Keratinocyte (primary cell): Measurements from ENCODE around the gene ZNF541. TPM values are rescaled to one million over a fixed set of nuclear protein-coding genes. Genes with fewer than 3 reads are reported as not detected.

Source experiments
- DNase-seq: peaks from one replicate; pipeline ENCODE4 v3.0.0-alpha.2; 2011; ENCODE audit warnings: low read depth, missing footprints, low spot score
- FAIRE-seq: peaks from 2 replicates; lab custom pipeline; 2011; peaks lifted over from hg19 to GRCh38; lab: Jason Lieb, UNC
- H2AFZ ChIP-seq: 2 replicates; pipeline ENCODE4 v1.6.0; 2012; ENCODE audit warnings: low read length, control low read depth, inconsistent platforms; ENCODE audit not compliant: control insufficient read depth
- H3K27ac ChIP-seq: 2 replicates; pipeline ENCODE4 v1.5.1; 2011; ENCODE audit warnings: low read length; ENCODE audit not compliant: control insufficient read depth, insufficient read depth
- H3K27me3 ChIP-seq: 3 replicates; pipeline ENCODE4 v1.6.0; 2011; ENCODE audit warnings: low read length; ENCODE audit not compliant: control insufficient read depth, insufficient read depth; ENCODE audit errors: extremely low read depth
- H3K36me3 ChIP-seq, 2 experiments: 2 replicates in 1 of 2; 3 replicates in 1 of 2; pipeline ENCODE4 v1.5.1; 2011; ENCODE audit warnings: low read length in 2 of 2, mild to moderate bottlenecking in 1 of 2; ENCODE audit not compliant: control insufficient read depth in 2 of 2, insufficient read depth in 2 of 2; ENCODE audit errors: extremely low read depth in 1 of 2
- H3K4me1 ChIP-seq: 3 replicates; pipeline ENCODE4 v1.5.1; 2011; ENCODE audit warnings: low read length; ENCODE audit not compliant: control insufficient read depth, insufficient read depth; ENCODE audit errors: extremely low read depth
- H3K4me2 ChIP-seq: 3 replicates; pipeline ENCODE4 v1.6.0; 2011; ENCODE audit warnings: low read depth, low read length; ENCODE audit not compliant: control insufficient read depth, insufficient read depth; ENCODE audit errors: extremely low read depth
- H3K4me3 ChIP-seq, 3 experiments: fragments of 200-600 bp in 1 of 3; sonication (generic) in 1 of 3; 2 replicates in 2 of 3; 3 replicates in 1 of 3; pipeline ENCODE4 v1.5.1; 2011 to 2016; ENCODE audit warnings: low read length in 3 of 3, mild to moderate bottlenecking in 3 of 3, control low read depth in 2 of 3, inconsistent platforms in 1 of 3, low read depth in 1 of 3, mixed read lengths in 1 of 3, mixed run types in 1 of 3, moderate library complexity in 1 of 3; ENCODE audit not compliant: control insufficient read depth in 2 of 3, insufficient read depth in 2 of 3; ENCODE audit errors: extremely low read depth in 1 of 3
- H3K79me2 ChIP-seq: 2 replicates; pipeline ENCODE4 v1.6.0; 2012; ENCODE audit warnings: low read length; ENCODE audit not compliant: control insufficient read depth, insufficient read depth
- H3K9ac ChIP-seq: 3 replicates; pipeline ENCODE4 v1.6.0; 2011; ENCODE audit warnings: low read length; ENCODE audit not compliant: control insufficient read depth, insufficient read depth; ENCODE audit errors: extremely low read depth
- H3K9me1 ChIP-seq: 3 replicates; pipeline ENCODE4 v1.6.0; 2011; ENCODE audit warnings: low read length; ENCODE audit not compliant: control insufficient read depth, insufficient read depth; ENCODE audit errors: extremely low read depth
- H3K9me3 ChIP-seq: 2 replicates; pipeline ENCODE4 v1.5.1; 2012; ENCODE audit warnings: low read depth, low read length; ENCODE audit not compliant: control insufficient read depth
- H4K20me1 ChIP-seq: 3 replicates; pipeline ENCODE4 v1.6.0; 2011; ENCODE audit warnings: low read length; ENCODE audit not compliant: control insufficient read depth, insufficient read depth; ENCODE audit errors: extremely low read depth
- EZH2 ChIP-seq: IDR thresholded peaks from one replicate; pipeline ENCODE4 v1.6.1; 2012; ENCODE audit warnings: inconsistent platforms, mild to moderate bottlenecking, low read length, moderate library complexity
- dilution Hi-C: fragments of 300-500 bp; cut with MboI; formaldehyde crosslinking; loops from one replicate; pipeline ENCODE4 v1.7.0; 2020; ENCODE audit warnings: low sequenced_read_pairs; ENCODE audit not compliant: extremely low pct_ligation_motif_present
- polyA plus RNA-seq, 5 experiments: library from polyadenylated mRNA; depleted of rRNA in 3 of 5; stranded (reverse) in 3 of 5; stranded (forward) in 1 of 5; unstranded in 1 of 5; fragments of >200 nt; gene quantifications; 1 replicate in 1 of 5; 2 replicates in 3 of 5; 3 replicates in 1 of 5; pipeline versions ENCODE4 v1.2.1 to v1.2.3, GENCODE V29; 2011 to 2012; ENCODE audit warnings: missing spikeins in 2 of 5, low read depth in 1 of 5, low replicate concordance in 1 of 5
- TF ChIP-seq, protein P1 (sequence below), 3 experiments: IDR thresholded peaks in 1 of 3; conservative IDR thresholded peaks in 1 of 3; optimal IDR thresholded peaks in 1 of 3; 2 replicates in 2 of 3; 3 replicates in 1 of 3; pipeline versions ENCODE3 to v1.5.1; 2011; ENCODE audit warnings: low read length in 3 of 3, mild to moderate bottlenecking in 3 of 3, moderate library complexity in 2 of 3, control low read depth in 1 of 3, inconsistent platforms in 1 of 3; ENCODE audit not compliant: insufficient read depth in 2 of 3; ENCODE audit errors: extremely low read depth in 1 of 3

Gene ZNF541
- polyA plus RNA-seq, 1 donor (not counting 4 experiments of a cell fraction or from before 2014, with no cell fraction given) = not detected

DNA sequence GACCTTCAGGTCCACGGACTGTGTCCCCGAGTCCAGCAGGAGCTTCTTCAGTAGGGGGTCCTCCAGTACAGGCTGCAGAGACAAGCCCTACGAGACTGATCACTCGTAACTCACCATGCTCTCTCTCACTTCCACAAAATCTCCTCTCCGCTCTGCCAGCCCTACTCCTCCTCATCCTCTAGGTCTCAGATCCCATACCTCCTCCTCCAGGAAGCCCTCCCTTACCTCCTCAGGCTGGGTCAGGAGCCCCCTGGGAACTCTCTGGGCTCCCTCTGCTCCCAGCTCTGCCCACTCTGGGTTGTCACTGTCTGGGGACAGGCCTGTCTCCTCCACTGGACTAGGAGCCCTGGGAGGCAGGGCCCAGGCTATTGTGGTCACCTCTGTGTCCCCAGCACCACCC lies 34.1 kb downstream of the ZNF541 start:
- H3K4me3 ChIP-seq = no peak overlapping the region
- H2AFZ ChIP-seq = no peak overlapping the region
- H3K79me2 ChIP-seq = no peaks in the 10 kb centered on the region
- H3K36me3 ChIP-seq = no peaks in the 10 kb centered on the region
- no peak overlapping the region for H3K9ac ChIP-seq
- H3K4me1 ChIP-seq = no peaks in the 10 kb centered on the region
- no peak overlapping the region for H3K27ac ChIP-seq
- H3K4me2 ChIP-seq = no peak overlapping the region
- no peak for TF ChIP-seq EZH2
- TF ChIP-seq, protein P1, sequence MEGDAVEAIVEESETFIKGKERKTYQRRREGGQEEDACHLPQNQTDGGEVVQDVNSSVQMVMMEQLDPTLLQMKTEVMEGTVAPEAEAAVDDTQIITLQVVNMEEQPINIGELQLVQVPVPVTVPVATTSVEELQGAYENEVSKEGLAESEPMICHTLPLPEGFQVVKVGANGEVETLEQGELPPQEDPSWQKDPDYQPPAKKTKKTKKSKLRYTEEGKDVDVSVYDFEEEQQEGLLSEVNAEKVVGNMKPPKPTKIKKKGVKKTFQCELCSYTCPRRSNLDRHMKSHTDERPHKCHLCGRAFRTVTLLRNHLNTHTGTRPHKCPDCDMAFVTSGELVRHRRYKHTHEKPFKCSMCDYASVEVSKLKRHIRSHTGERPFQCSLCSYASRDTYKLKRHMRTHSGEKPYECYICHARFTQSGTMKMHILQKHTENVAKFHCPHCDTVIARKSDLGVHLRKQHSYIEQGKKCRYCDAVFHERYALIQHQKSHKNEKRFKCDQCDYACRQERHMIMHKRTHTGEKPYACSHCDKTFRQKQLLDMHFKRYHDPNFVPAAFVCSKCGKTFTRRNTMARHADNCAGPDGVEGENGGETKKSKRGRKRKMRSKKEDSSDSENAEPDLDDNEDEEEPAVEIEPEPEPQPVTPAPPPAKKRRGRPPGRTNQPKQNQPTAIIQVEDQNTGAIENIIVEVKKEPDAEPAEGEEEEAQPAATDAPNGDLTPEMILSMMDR (optimal IDR thresholded peaks at IDR 0.05 in 1 of 3, IDR thresholded peaks at IDR 0.05 in 1 of 3, conservative IDR thresholded peaks at IDR 0.05 in 1 of 3; ENCODE audit: extremely low read depth in 1 of 3, insufficient read depth in 2 of 3, low read length in 3 of 3) = no peak
- H4K20me1 ChIP-seq = no peaks in the 10 kb centered on the region
- no peak for DNase-seq
- dilution Hi-C loops = no loop called here
- FAIRE-seq = no peak
- peaks cover 4% of the 10 kb centered on the region for H3K27me3 ChIP-seq
- no peaks in the 10 kb centered on the region for H3K9me1 ChIP-seq
- H3K9me3 ChIP-seq = no peaks in the 10 kb centered on the region

DNA sequence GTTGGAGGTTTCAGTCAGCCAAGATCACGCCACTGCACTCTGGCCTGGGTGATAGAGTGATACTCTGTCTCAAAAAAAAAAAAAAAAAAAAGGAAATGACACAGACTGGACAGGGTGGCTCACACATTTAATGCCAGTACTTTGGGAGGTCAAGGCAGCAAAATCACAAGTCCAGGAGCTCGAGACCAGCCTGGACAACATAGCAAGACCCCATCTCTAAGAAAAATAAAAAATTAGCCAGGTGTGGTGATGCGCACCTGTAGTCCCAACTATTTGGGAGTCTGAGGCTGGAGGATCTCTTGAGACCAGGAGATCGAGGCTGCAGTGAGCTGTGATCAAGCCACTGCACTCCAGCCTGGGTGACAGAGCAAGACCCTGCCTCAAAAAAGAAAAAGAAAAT lies 35.5 kb downstream of the ZNF541 start:
- DNase-seq (no peak), FAIRE-seq (no peak)
- Histone ChIP-seq H2AFZ (no peak overlapping the region), H3K79me2 (no peaks in the 10 kb centered on the region), H3K4me2 (no peak overlapping the region), H3K27me3 (no peaks in the 10 kb centered on the region), H4K20me1 (no peaks in the 10 kb centered on the region), H3K9me3 (no peaks in the 10 kb centered on the region), H3K4me3 (no peak overlapping the region), H3K36me3 (no peaks in the 10 kb centered on the region), H3K27ac (no peak overlapping the region), H3K9ac (no peak overlapping the region), H3K9me1 (no peaks in the 10 kb centered on the region), H3K4me1 (no peaks in the 10 kb centered on the region)
- no peak for TF ChIP-seq EZH2
- TF ChIP-seq, protein P1 (optimal IDR thresholded peaks at IDR 0.05 in 1 of 3, IDR thresholded peaks at IDR 0.05 in 1 of 3, conservative IDR thresholded peaks at IDR 0.05 in 1 of 3; ENCODE audit: extremely low read depth in 1 of 3, insufficient read depth in 2 of 3, low read length in 3 of 3) = no peak
- dilution Hi-C loops = no loop called here
